ENCODE measurements around the gene GARNL3. TPM values are rescaled to one million over a fixed set of nuclear protein-coding genes. Genes with fewer than 3 reads are reported as not detected.

GARNL3 gene
- total RNA-seq, 3 donors from 2014 or later = 13.4 to 44.8 (median 26.2) TPM

DNA sequence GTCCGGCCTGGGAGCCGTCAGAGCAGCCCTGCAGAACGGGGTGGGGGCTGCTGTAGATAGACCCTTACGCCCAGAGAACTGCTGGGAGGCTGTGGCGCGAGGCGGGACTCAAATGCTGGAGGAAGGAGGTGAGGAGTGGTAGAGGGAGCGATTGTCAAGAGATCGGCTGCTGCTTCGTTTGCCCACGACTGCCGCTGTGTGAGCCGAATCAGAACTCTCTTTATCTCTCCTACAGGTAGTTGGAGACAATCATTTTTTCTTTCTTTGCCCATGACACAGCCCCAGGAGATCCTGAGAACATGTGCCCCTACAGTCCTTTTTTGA is 160.1 kb downstream of the GARNL3 start:
- Histone ChIP-seq H3K36me3 (no peaks in the 10 kb centered on the region), H3K27ac (peak overlapping the region; percentile 88 to 91), H3K4me1 (peaks cover 8 to 26% of the 10 kb centered on the region in 2 donors), H3K4me3 (peak overlapping the region; percentile 60 to 87 (median 65)), H3K9me3 (no peaks in the 10 kb centered on the region), H3K27me3 (no peaks in the 10 kb centered on the region)
- intact Hi-C loops (cut with DNase I; ENCODE audit: low total_unique reads) = no loop called here
- no peak for TF ChIP-seq POLR2A (IDR thresholded peaks at IDR 0.05)
- DNase-seq (ENCODE audit: low spot score in 2 of 2) = no peak

- DNase-seq (ENCODE audit: low spot score in 2 of 2) = no peak
- Histone ChIP-seq H3K27me3 (no peaks in the 10 kb centered on the region), H3K9me3 (no peaks in the 10 kb centered on the region), H3K4me1 (peaks cover 8 to 26% of the 10 kb centered on the region in 2 donors), H3K36me3 (no peaks in the 10 kb centered on the region), H3K4me3 (no peak overlapping the region), H3K27ac (no peak overlapping the region)
- TF ChIP-seq POLR2A (IDR thresholded peaks at IDR 0.05) = no peak
- no peak for TF ChIP-seq POLR2AphosphoS5 (IDR thresholded peaks at IDR 0.05)
- TF ChIP-seq, protein P1, sequence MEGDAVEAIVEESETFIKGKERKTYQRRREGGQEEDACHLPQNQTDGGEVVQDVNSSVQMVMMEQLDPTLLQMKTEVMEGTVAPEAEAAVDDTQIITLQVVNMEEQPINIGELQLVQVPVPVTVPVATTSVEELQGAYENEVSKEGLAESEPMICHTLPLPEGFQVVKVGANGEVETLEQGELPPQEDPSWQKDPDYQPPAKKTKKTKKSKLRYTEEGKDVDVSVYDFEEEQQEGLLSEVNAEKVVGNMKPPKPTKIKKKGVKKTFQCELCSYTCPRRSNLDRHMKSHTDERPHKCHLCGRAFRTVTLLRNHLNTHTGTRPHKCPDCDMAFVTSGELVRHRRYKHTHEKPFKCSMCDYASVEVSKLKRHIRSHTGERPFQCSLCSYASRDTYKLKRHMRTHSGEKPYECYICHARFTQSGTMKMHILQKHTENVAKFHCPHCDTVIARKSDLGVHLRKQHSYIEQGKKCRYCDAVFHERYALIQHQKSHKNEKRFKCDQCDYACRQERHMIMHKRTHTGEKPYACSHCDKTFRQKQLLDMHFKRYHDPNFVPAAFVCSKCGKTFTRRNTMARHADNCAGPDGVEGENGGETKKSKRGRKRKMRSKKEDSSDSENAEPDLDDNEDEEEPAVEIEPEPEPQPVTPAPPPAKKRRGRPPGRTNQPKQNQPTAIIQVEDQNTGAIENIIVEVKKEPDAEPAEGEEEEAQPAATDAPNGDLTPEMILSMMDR (IDR thresholded peaks at IDR 0.05) = no peak
- intact Hi-C loops (cut with DNase I; ENCODE audit: low total_unique reads) = no loop called here
Observed at GRCh38 chr9:127426756-127427155, 162.2 kb downstream of the GARNL3 start.

DNA sequence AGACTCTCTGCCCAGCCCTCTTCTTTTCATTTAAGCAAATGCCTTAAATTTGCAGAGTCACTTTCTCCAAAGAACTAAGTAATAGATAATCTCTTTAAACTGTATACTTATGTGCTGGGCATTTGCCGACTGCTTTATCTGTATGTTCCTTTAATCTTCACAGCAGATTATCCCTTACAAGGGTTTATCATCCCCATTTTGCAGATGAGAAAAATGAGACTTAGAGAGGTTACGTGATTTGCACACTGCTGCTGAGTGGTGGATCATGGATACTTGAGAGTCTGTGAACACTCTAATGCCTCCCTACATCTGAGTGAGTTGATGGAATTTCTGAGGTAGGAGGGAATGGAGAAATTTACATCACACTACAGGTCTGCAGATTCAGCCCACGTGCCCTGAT is 163.8 kb downstream of the GARNL3 start:
- Histone ChIP-seq H3K27ac (no peak overlapping the region), H3K4me3 (no peak overlapping the region), H3K4me1 (peaks cover 8 to 15% of the 10 kb centered on the region in 2 donors), H3K27me3 (no peaks in the 10 kb centered on the region), H3K36me3 (no peaks in the 10 kb centered on the region), H3K9me3 (no peaks in the 10 kb centered on the region)
- no peak for DNase-seq (ENCODE audit: low spot score in 2 of 2)
- no peak for TF ChIP-seq POLR2A (IDR thresholded peaks at IDR 0.05)
- TF ChIP-seq, protein P1 (IDR thresholded peaks at IDR 0.05) = no peak
- TF ChIP-seq POLR2AphosphoS5 (IDR thresholded peaks at IDR 0.05) = no peak
- intact Hi-C loops (cut with DNase I; ENCODE audit: low total_unique reads) = no loop called here

DNA sequence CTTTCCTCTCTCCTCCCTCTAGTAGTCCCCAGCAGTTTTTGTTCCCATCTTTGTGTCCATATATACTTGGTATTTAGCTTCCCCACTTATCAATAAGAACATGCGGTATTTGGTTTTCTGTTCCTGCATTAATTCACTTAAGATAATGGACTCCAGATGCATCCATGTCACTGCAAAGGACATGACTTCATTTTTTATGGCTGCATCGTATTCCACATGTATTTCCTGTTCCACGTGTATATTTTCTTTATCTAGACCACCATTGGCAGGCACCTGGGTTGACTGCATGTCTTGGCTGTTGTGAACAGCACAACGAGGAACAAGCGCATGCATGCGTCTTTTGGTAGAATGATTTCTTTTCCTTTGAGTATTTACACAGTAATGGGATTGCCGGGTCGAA is 165.8 kb downstream of the GARNL3 start:
- Histone ChIP-seq H3K36me3 (no peaks in the 10 kb centered on the region), H3K4me3 (no peak overlapping the region), H3K9me3 (no peaks in the 10 kb centered on the region), H3K27ac (no peak overlapping the region), H3K4me1 (peaks cover 2 to 7% of the 10 kb centered on the region in 2 donors), H3K27me3 (no peaks in the 10 kb centered on the region)
- DNase-seq (ENCODE audit: low spot score in 2 of 2) = no peak
- intact Hi-C loops (cut with DNase I; ENCODE audit: low total_unique reads) = no loop called here
- TF ChIP-seq POLR2A (IDR thresholded peaks at IDR 0.05) (no peak), POLR2AphosphoS5 (IDR thresholded peaks at IDR 0.05) (no peak)
- TF ChIP-seq, protein P1 (IDR thresholded peaks at IDR 0.05) = no peak

DNA sequence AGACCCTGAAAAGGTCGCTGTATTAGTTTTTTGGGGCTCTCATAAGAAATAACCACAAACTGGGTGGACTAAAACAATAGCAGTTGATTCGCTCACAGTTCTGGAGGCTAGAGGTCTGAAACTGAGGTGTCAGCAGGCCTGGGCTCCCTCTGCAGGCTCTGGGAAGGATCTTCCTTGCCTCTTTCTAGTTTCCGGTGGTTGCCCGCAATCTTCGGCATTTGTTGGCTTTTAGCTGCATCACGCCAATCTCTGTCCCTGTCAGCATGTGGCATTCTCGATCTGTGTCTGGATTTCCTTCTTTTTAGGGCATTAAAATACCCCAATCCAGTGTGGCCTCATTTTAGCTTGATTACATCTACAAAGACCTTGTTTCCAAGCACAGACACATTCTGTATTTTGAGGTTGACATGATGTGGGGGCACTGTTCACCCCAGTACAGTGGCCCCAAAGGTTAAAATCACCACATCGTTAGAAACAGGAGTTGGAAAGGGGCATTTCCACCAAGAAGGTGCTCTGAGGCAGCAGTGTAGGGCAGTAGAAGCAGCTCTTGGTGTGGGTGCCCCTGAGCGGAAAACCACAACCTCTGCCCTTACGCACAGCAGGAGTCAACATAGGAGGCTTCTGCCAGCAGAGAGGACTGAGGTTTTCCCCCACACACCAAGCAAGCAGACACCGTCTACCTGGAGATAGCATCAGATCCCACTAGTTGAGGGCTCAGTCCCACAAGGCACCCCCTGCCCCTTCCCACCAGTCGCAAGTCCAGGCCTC is 173.1 kb downstream of the GARNL3 start:
- Histone ChIP-seq H3K9me3 (no peaks in the 10 kb centered on the region), H3K4me3 (no peak overlapping the region), H3K36me3 (peaks cover 15% of the 10 kb centered on the region), H3K27me3 (no peaks in the 10 kb centered on the region), H3K27ac (no peak overlapping the region), H3K4me1 (no peaks in the 10 kb centered on the region)
- no peak for DNase-seq (ENCODE audit: low spot score in 2 of 2)
- intact Hi-C loops (cut with DNase I; ENCODE audit: low total_unique reads) = no loop called here
- TF ChIP-seq, protein P1 (IDR thresholded peaks at IDR 0.05) = no peak
- TF ChIP-seq POLR2AphosphoS5 (IDR thresholded peaks at IDR 0.05) = no peak
- no peak for TF ChIP-seq POLR2A (IDR thresholded peaks at IDR 0.05)

All from breast epithelium (tissue), 4 donors.